ENCODE results near the gene PCDH15.

DNA sequence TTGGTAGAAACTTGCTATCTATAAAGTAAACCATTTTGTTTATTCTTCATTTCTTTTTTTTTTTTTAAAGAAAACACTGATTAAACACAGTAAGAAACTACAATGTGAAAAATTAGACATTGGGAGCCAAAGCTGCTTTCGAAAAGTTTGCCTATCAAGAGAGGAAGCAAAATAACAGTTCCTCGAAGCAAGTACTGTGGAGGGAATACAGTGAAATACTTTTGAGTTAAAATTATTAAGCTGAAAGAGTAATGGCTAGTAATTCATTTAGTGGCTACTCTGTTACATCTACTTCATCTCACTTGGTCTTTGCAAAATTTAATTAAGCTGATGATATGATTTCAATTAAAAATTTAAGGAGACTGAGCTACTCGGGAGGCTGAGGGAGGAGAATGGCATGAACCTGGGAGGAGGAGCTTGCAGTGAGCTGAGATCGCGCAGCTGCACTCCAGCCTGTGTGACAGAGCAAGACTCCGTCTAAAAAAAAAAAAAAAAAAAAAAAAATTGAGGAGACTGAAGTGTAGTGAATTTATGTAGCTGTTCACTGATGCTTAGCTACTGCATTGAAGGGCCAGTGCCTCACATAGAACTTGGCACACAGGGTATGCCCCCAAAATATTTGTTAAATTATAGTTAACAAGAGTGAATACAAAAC lies 1046.3 kb downstream of the PCDH15 start:
- TF ChIP-seq, protein P1, sequence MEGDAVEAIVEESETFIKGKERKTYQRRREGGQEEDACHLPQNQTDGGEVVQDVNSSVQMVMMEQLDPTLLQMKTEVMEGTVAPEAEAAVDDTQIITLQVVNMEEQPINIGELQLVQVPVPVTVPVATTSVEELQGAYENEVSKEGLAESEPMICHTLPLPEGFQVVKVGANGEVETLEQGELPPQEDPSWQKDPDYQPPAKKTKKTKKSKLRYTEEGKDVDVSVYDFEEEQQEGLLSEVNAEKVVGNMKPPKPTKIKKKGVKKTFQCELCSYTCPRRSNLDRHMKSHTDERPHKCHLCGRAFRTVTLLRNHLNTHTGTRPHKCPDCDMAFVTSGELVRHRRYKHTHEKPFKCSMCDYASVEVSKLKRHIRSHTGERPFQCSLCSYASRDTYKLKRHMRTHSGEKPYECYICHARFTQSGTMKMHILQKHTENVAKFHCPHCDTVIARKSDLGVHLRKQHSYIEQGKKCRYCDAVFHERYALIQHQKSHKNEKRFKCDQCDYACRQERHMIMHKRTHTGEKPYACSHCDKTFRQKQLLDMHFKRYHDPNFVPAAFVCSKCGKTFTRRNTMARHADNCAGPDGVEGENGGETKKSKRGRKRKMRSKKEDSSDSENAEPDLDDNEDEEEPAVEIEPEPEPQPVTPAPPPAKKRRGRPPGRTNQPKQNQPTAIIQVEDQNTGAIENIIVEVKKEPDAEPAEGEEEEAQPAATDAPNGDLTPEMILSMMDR (conservative IDR thresholded peaks at IDR 0.05; ENCODE audit: low read depth, low read length), result no peak
- no peak for TF ChIP-seq RAD21 (IDR thresholded peaks at IDR 0.05; ENCODE audit: low read length)
- no peak for TF ChIP-seq NFE2L2 (IDR thresholded peaks at IDR 0.05; ENCODE audit: low read depth, low read length)
- no peak for TF ChIP-seq MAFK (IDR thresholded peaks at IDR 0.05; ENCODE audit: low read depth, low read length)
- no peak for TF ChIP-seq USF2 (IDR thresholded peaks at IDR 0.05; ENCODE audit: low read depth, low read length)
- no peak for TF ChIP-seq POLR2A (IDR thresholded peaks at IDR 0.05; ENCODE audit: low read depth, low read length)
- TF ChIP-seq BHLHE40 (IDR thresholded peaks at IDR 0.05; ENCODE audit: low read depth, low read length), result no peak
- no peak for TF ChIP-seq SMC3 (IDR thresholded peaks at IDR 0.05; ENCODE audit: low read depth, low read length)
- no peak for TF ChIP-seq CHD1 (IDR thresholded peaks at IDR 0.05; ENCODE audit: low read depth, low read length)
- no peak for TF ChIP-seq RFX5 (IDR thresholded peaks at IDR 0.05; ENCODE audit: low read depth, low read length)
- no peak for TF ChIP-seq MAZ (IDR thresholded peaks at IDR 0.05; ENCODE audit: borderline replicate concordance, low read depth, low read length)

Measured in IMR-90 (cell line).